H1 (cell line): ENCODE measurements around the gene PINLYP.

Source experiments
- ASH2L ChIP-seq: fragments of 200-600, 300-600 bp; sonication (generic); IDR thresholded peaks from one replicate; pipeline ENCODE4 v1.7.1; 2017; ENCODE audit warnings: low read length
- CBX5 ChIP-seq: fragments of 300-800, 300-1000 bp; sonication (generic); IDR thresholded peaks from 2 replicates; pipeline ENCODE4 v1.7.1; 2016; ENCODE audit warnings: antibody characterized with exemption, low read length, low read depth
- CEBPB ChIP-seq: IDR thresholded peaks from 2 replicates; pipeline ENCODE4 v1.6.1; 2012; ENCODE audit warnings: low read depth, low read length
- CHD2 ChIP-seq: IDR thresholded peaks from 2 replicates; pipeline ENCODE4 v1.6.1; 2012; ENCODE audit warnings: low read length, improper control_type of control experiment
- CTCF ChIP-seq, 3 experiments: IDR thresholded peaks; 1 replicate in 2 of 3; 2 replicates in 1 of 3; pipeline versions ENCODE4 v1.5.1 to v1.6.1; 2011; ENCODE audit warnings: low read length in 3 of 3, mild to moderate bottlenecking in 3 of 3, inconsistent platforms in 2 of 3, low read depth in 1 of 3, moderate library complexity in 1 of 3; ENCODE audit not compliant: insufficient read depth in 1 of 3; ENCODE audit errors: control extremely low read depth in 1 of 3
- KDM5A ChIP-seq: fragments of 200-600 bp; IDR thresholded peaks from 2 replicates; pipeline ENCODE4 v1.7.1; 2012; ENCODE audit warnings: mild to moderate bottlenecking, low read length, inconsistent platforms, mixed read lengths
- MAFK ChIP-seq: IDR thresholded peaks from 2 replicates; pipeline ENCODE4 v1.6.1; 2012; ENCODE audit warnings: low read depth, mild to moderate bottlenecking, improper control_type of control experiment, low read length
- POLR2A ChIP-seq, 2 experiments: IDR thresholded peaks; 1 replicate in 1 of 2; 2 replicates in 1 of 2; pipeline ENCODE4 v1.6.1; 2011; ENCODE audit warnings: low read depth in 2 of 2, low read length in 2 of 2, mild to moderate bottlenecking in 2 of 2; ENCODE audit errors: control extremely low read depth in 1 of 2
- POLR2AphosphoS5 ChIP-seq: IDR thresholded peaks from 2 replicates; pipeline ENCODE4 v1.6.1; 2011; ENCODE audit warnings: low read depth, low read length
- SIN3A ChIP-seq, 2 experiments: IDR thresholded peaks in 1 of 2; conservative IDR thresholded peaks in 1 of 2; 2 replicates each; pipeline ENCODE4 v1.6.1; 2011 to 2012; ENCODE audit warnings: low read length in 2 of 2, improper control_type of control experiment in 1 of 2, low read depth in 1 of 2, mild to moderate bottlenecking in 1 of 2
- SP1 ChIP-seq: IDR thresholded peaks from 2 replicates; pipeline ENCODE4 v1.6.1; 2011; ENCODE audit warnings: low read depth, low read length
- SRF ChIP-seq: IDR thresholded peaks from 2 replicates; pipeline ENCODE4 v1.6.1; 2011; ENCODE audit warnings: mild to moderate bottlenecking, low read depth, low read length, moderate library complexity

- TF ChIP-seq CBX5 (no peak), CTCF (IDR thresholded peaks at IDR 0.05; ENCODE audit: control extremely low read depth in 1 of 3, insufficient read depth in 1 of 3, low read depth in 1 of 3, low read length in 3 of 3) (no peak), SRF (no peak), SIN3A (conservative IDR thresholded peaks at IDR 0.05 in 1 of 2, IDR thresholded peaks at IDR 0.05 in 1 of 2; ENCODE audit: low read depth in 1 of 2, low read length in 2 of 2) (no peak), ASH2L (no peak), CEBPB (no peak), CHD2 (no peak), POLR2A (IDR thresholded peaks at IDR 0.05; ENCODE audit: control extremely low read depth in 1 of 2, low read depth in 2 of 2, low read length in 2 of 2) (no peak), POLR2AphosphoS5 (no peak), SP1 (no peak), MAFK (no peak), KDM5A (no peak)
Measured at GRCh38 chr19:43591904-43592772, 16.5 kb downstream of the PINLYP start.
